PFSK-1 (cell line): ENCODE measurements around the gene KCNH1.

ENCODE experiments used
- FOXP2 ChIP-seq: optimal IDR thresholded peaks from 2 replicates; pipeline ENCODE3; 2011; ENCODE audit warnings: borderline replicate concordance, control low read depth, inconsistent platforms; ENCODE audit not compliant: insufficient read depth; ENCODE audit errors: extremely low read length, extremely low read depth
- POLR2AphosphoS5 ChIP-seq: IDR thresholded peaks from 2 replicates; pipeline ENCODE4 v1.6.1; 2012; ENCODE audit warnings: low read depth, mild to moderate bottlenecking, control low read depth, low read length, moderate library complexity
- SIN3A ChIP-seq: IDR thresholded peaks from 2 replicates; pipeline ENCODE4 v1.6.1; 2012; ENCODE audit warnings: mild to moderate bottlenecking, low read length, moderate library complexity, borderline replicate concordance; ENCODE audit not compliant: insufficient read depth
- TAF1 ChIP-seq: IDR thresholded peaks from 2 replicates; pipeline ENCODE4 v1.6.1; 2012; ENCODE audit warnings: low read length, control low read depth, borderline replicate concordance; ENCODE audit not compliant: insufficient read depth
- TF ChIP-seq, protein P1 (sequence below), 2 experiments: IDR thresholded peaks; 2 replicates each; pipeline versions ENCODE4 v1.6.1 to v1.8.0; 2011 to 2012; ENCODE audit warnings: low read depth in 2 of 2, low read length in 2 of 2, control low read depth in 1 of 2, inconsistent platforms in 1 of 2, mild to moderate bottlenecking in 1 of 2, moderate library complexity in 1 of 2; ENCODE audit not compliant: insufficient read depth in 1 of 2

KCNH1 gene

DNA sequence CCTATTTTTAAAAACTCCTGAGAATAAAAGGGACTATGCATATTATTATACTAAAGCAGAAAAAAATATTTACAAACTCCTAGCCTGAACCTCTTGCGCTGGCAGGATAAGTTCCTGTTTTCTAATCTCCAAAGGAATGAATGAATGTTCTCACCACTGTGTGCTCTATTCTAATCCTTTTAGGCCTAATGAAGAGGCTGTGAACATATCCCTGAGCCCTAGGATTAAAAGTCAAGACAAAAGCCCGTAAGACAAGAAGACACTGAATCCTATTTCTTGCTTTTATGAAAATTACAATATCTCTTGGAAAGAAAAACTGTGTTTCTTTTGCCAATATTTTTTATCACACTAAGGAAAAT is 487.7 kb downstream of the KCNH1 start:
- TF ChIP-seq TAF1 (no peak), FOXP2 (no peak), SIN3A (no peak), POLR2AphosphoS5 (no peak)
- TF ChIP-seq, protein P1, sequence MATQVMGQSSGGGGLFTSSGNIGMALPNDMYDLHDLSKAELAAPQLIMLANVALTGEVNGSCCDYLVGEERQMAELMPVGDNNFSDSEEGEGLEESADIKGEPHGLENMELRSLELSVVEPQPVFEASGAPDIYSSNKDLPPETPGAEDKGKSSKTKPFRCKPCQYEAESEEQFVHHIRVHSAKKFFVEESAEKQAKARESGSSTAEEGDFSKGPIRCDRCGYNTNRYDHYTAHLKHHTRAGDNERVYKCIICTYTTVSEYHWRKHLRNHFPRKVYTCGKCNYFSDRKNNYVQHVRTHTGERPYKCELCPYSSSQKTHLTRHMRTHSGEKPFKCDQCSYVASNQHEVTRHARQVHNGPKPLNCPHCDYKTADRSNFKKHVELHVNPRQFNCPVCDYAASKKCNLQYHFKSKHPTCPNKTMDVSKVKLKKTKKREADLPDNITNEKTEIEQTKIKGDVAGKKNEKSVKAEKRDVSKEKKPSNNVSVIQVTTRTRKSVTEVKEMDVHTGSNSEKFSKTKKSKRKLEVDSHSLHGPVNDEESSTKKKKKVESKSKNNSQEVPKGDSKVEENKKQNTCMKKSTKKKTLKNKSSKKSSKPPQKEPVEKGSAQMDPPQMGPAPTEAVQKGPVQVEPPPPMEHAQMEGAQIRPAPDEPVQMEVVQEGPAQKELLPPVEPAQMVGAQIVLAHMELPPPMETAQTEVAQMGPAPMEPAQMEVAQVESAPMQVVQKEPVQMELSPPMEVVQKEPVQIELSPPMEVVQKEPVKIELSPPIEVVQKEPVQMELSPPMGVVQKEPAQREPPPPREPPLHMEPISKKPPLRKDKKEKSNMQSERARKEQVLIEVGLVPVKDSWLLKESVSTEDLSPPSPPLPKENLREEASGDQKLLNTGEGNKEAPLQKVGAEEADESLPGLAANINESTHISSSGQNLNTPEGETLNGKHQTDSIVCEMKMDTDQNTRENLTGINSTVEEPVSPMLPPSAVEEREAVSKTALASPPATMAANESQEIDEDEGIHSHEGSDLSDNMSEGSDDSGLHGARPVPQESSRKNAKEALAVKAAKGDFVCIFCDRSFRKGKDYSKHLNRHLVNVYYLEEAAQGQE (IDR thresholded peaks at IDR 0.05; ENCODE audit: insufficient read depth in 1 of 2, low read depth in 2 of 2, low read length in 2 of 2): no peak

DNA sequence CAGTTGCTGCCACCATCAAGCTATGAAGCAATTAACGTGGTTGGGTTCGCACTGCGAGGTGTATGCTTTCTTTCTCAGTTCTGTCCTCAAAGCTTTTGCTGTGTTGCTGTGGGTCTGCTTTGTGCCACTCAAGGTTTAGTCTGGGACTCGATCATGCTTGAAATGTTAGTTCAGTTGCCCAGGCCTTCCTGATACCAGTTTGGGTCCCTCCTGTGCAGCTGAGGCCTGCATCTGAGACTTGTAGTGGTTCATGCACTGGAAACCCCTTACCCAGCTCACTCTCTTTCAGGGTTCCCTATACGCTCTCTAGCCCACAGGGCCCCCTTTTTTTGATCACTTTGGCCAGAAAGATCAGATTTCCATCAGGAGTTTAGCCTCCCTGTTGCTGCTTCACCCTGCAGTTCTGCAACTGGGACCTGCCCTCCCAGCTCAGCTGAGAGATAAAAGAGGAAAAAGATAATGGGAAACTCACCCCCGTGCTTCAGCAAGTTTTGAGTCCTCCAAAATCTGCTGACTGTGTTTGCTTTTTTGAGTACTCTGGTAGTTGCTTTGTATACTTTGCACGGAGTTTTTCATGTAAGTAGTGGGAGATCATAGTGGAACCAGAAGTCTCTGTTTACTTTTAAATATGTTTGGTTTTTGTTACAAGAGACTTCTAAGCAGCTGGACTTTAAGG is 488.2 kb downstream of the KCNH1 start:
- no peak for TF ChIP-seq FOXP2
- TF ChIP-seq, protein P1 (IDR thresholded peaks at IDR 0.05; ENCODE audit: insufficient read depth in 1 of 2, low read depth in 2 of 2, low read length in 2 of 2): no peak
- no peak for TF ChIP-seq TAF1
- TF ChIP-seq SIN3A: no peak
- no peak for TF ChIP-seq POLR2AphosphoS5

DNA sequence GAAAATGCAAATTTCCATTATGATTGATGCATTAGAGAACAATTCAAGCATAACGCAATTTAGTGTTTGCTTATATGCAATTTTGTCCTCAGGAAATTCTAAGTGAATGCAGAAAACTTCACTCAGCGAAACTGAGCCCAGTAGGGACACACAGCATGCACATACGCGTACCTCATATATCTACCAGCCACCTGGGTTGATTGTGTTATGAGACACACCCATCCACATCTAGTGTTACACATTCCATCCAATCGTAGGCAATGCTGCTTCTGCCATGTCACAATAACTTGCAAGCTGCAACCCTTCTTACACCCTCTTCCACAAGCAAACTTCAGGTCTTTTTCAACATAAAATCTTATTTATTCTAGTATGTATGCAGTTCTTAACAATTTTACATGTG is 492.4 kb downstream of the KCNH1 start:
- no peak for TF ChIP-seq FOXP2
- TF ChIP-seq, protein P1 (IDR thresholded peaks at IDR 0.05; ENCODE audit: insufficient read depth in 1 of 2, low read depth in 2 of 2, low read length in 2 of 2): no peak
- TF ChIP-seq POLR2AphosphoS5: no peak

DNA sequence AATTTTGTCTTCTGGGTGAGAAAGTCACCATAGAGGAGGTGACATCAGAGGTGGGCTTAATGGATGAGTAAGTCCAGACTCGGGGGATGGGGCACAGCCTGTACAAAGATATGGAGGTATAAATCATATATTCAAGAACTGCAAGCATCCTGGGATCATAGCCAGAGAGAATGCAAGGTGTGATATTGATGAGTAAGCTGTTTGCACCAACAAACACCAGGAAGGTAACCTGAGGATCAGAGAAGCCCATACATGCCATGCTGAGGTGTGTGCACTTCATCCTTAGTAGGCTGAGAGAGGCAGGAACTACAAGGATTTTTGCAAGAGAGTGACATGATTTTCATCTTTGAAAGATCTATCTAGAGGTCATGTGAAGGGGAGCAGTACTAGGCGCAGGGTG is 498.8 kb downstream of the KCNH1 start:
- no peak for TF ChIP-seq FOXP2
- TF ChIP-seq, protein P1 (IDR thresholded peaks at IDR 0.05; ENCODE audit: insufficient read depth in 1 of 2, low read depth in 2 of 2, low read length in 2 of 2): no peak
- no peak for TF ChIP-seq SIN3A
- TF ChIP-seq TAF1: no peak
- TF ChIP-seq POLR2AphosphoS5: no peak

DNA sequence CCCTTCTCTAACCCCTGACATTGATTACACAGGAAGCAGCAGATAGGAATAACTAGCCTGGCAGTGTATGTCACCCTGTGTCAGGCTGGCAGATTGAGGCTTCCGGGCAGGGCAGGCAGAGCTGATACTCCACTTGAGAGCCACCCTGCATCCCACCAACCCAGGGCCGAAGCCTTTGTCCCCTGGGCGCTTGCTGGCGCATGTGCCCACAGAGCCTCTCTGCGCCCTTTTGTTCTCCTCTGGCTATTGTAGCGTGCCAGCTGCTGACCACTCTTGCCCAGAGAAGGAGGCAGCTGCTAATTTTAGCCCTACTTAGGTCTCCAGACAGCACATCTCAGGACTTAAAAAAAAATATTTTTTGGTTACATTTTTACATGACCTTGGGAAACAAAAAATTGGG is 500.3 kb downstream of the KCNH1 start:
- TF ChIP-seq SIN3A (no peak), FOXP2 (no peak), TAF1 (no peak), POLR2AphosphoS5 (no peak)
- TF ChIP-seq, protein P1 (IDR thresholded peaks at IDR 0.05; ENCODE audit: insufficient read depth in 1 of 2, low read depth in 2 of 2, low read length in 2 of 2): no peak
